Ascending aorta (tissue), 2 donors: Measurements from ENCODE around the gene PFKFB2. TPM values are rescaled to one million over a fixed set of nuclear protein-coding genes. Genes with fewer than 3 reads are reported as not detected.

Source experiments
- DNase-seq, 2 donors: peaks; one replicate each; pipeline ENCODE4 v3.0.0-alpha.2; 2019; ENCODE audit warnings: low spot score in 2 of 2
- H3K27ac ChIP-seq, 2 donors: fragments of 200-600 bp; sonication (generic); one replicate each; pipeline ENCODE4 v1.5.1; 2016 to 2017; ENCODE audit warnings: mild to moderate bottlenecking in 1 of 2
- H3K27me3 ChIP-seq: fragments of 200-600 bp; sonication (generic); one replicate; pipeline ENCODE4 v1.5.1; 2017
- H3K36me3 ChIP-seq, 2 donors: fragments of 200-600 bp; sonication (generic); one replicate each; pipeline ENCODE4 v1.5.1; 2016
- H3K4me1 ChIP-seq, 2 donors: fragments of 200-600 bp; sonication (generic); one replicate each; pipeline ENCODE4 v1.5.1; 2016 to 2017; ENCODE audit warnings: mild to moderate bottlenecking in 1 of 2
- H3K4me3 ChIP-seq, 2 donors: fragments of 200-600 bp; sonication (generic); one replicate each; pipeline ENCODE4 v1.5.1; 2016 to 2017; ENCODE audit warnings: mild to moderate bottlenecking in 1 of 2
- H3K9me3 ChIP-seq, 2 donors: fragments of 200-600 bp; sonication (generic); one replicate each; pipeline ENCODE4 v1.5.1; 2016
- intact Hi-C: fragments of 100-400 bp; cut with DNase I; formaldehyde crosslinking; loops from one replicate; pipeline ENCODE4 v1.15.1; 2023
- total RNA-seq: library from RNA; depleted of rRNA; stranded (reverse); fragments of >200 nt; gene quantifications from one replicate; pipeline ENCODE4 v1.1.0, GENCODE V29; 2016
- TF ChIP-seq, protein P1 (sequence below), 3 experiments: fragments of 200-600 bp in 2 of 3; fragments of 450-650 bp in 1 of 3; sonication (generic) in 2 of 3; IDR thresholded peaks; one replicate each; pipeline ENCODE4 v1.5.1; 2016 to 2019; ENCODE audit warnings: antibody characterized with exemption in 3 of 3, mild to moderate bottlenecking in 1 of 3, moderate library complexity in 1 of 3

Gene PFKFB2
- total RNA-seq, 1 donor from 2014 or later = 1.2 TPM

DNA sequence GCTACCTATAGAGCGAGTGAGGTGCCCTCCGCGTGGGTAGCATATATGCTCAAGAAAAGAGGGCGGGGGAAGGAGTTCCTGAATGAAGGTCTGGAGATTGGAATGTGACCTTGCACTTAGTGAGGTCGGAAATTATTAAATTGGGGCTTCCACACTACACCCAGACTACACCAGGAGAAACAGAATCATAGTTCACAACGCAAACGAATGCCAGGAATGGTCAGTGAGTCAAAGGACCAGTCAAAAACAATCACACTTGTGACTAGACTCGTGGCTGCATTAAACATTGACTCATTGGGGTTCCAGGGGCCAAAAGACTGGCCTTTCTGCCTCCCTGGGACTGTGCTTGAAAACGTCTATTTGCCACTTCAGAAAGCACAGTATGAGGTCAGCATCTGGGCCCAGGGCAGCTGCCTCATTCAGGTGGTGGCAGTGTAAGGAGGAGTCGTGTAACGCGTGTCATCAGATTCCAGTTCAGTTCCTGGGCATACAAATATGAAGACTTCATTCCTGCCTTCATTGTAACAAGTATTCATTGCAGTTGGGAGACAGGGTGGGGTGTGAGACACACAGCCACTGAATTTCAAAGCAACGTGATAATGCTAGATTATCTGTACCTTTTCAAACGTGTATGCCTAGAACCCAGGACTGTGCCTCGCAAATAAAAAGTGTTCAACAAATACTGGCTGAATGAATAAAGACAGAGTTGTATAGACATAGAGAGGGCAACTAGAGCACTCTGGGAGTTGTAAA, 1.7 kb upstream of the PFKFB2 start, which contains the start of gene YOD1:
YOD1 (minus strand) TSS at position 18 of the 753 bp plus-strand sequence. CDS start 178 bp downstream, outside the sequence.
- H3K4me1 ChIP-seq = peaks cover 9 to 16% of the 10 kb centered on the region in 2 donors
- no peak for DNase-seq

GRCh38 chr1:207054491-207054890, 1.4 kb downstream of the PFKFB2 start:
- Histone ChIP-seq H3K9me3 (no peaks in the 10 kb centered on the region), H3K36me3 (no peaks in the 10 kb centered on the region), H3K4me3 (no peak overlapping the region), H3K27ac (peak overlapping the region in 1 of 2 donors; percentile 27), H3K4me1 (peaks cover 6 to 11% of the 10 kb centered on the region in 2 donors), H3K27me3 (no peaks in the 10 kb centered on the region)
- TF ChIP-seq, protein P1, sequence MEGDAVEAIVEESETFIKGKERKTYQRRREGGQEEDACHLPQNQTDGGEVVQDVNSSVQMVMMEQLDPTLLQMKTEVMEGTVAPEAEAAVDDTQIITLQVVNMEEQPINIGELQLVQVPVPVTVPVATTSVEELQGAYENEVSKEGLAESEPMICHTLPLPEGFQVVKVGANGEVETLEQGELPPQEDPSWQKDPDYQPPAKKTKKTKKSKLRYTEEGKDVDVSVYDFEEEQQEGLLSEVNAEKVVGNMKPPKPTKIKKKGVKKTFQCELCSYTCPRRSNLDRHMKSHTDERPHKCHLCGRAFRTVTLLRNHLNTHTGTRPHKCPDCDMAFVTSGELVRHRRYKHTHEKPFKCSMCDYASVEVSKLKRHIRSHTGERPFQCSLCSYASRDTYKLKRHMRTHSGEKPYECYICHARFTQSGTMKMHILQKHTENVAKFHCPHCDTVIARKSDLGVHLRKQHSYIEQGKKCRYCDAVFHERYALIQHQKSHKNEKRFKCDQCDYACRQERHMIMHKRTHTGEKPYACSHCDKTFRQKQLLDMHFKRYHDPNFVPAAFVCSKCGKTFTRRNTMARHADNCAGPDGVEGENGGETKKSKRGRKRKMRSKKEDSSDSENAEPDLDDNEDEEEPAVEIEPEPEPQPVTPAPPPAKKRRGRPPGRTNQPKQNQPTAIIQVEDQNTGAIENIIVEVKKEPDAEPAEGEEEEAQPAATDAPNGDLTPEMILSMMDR (IDR thresholded peaks at IDR 0.05) = no peak
- intact Hi-C loops = loop anchor here (1.0 to 10.0 kb wide), 6 partner anchors 23 to 1150 kb away; partner anchors contain the start of genes CD46, CD55 and RASSF5
- DNase-seq = no peak

More for the DNA sequence above, 1.7 kb upstream of the PFKFB2 start, which contains the start of gene YOD1:
- H3K27me3 ChIP-seq = no peaks in the 10 kb centered on the region
- no peaks in the 10 kb centered on the region for H3K9me3 ChIP-seq
- intact Hi-C loops = loop anchor here (2.0 to 10.0 kb wide), 6 partner anchors 137 to 1153 kb away; partner anchors contain the start of genes CD46, CD55, DYRK3 and RASSF5
- peaks cover 12 to 18% of the 10 kb centered on the region in 2 donors for H3K36me3 ChIP-seq
- H3K4me3 ChIP-seq = peak within 1 kb of the TSS; percentile 79 to 96
- peak within 1 kb of the TSS; percentile 81 to 91 for H3K27ac ChIP-seq
- TF ChIP-seq, protein P1 (IDR thresholded peaks at IDR 0.05) = no peak

- Histone ChIP-seq H3K36me3 (peaks cover 0 to 3% of the 10 kb centered on the region in 2 donors), H3K27me3 (no peaks in the 10 kb centered on the region), H3K4me3 (no peak overlapping the region), H3K9me3 (no peaks in the 10 kb centered on the region), H3K4me1 (peaks cover 4 to 9% of the 10 kb centered on the region in 2 donors), H3K27ac (no peak overlapping the region)
- DNase-seq = no peak
- TF ChIP-seq, protein P1 (IDR thresholded peaks at IDR 0.05) = no peak
- intact Hi-C loops = loop anchor here (10.0 kb wide), 3 partner anchors 141 to 1149 kb away; partner anchors contain the start of gene RASSF5
These were observed 2.4 kb downstream of the PFKFB2 start for GRCh38 chr1:207055386-207056001.

GRCh38 chr1:207056673-207057072, 3.6 kb downstream of the PFKFB2 start:
- TF ChIP-seq, protein P1 (IDR thresholded peaks at IDR 0.05) = no peak
- Histone ChIP-seq H3K27ac (no peak overlapping the region), H3K27me3 (no peaks in the 10 kb centered on the region), H3K4me3 (no peak overlapping the region), H3K4me1 (peaks cover 4 to 6% of the 10 kb centered on the region in 2 donors), H3K36me3 (peaks cover 2 to 8% of the 10 kb centered on the region in 2 donors), H3K9me3 (no peaks in the 10 kb centered on the region)
- DNase-seq = no peak
- intact Hi-C loops = loop anchor here (10.0 kb wide), 3 partner anchors 142 to 1148 kb away; partner anchors contain the start of gene RASSF5

DNA sequence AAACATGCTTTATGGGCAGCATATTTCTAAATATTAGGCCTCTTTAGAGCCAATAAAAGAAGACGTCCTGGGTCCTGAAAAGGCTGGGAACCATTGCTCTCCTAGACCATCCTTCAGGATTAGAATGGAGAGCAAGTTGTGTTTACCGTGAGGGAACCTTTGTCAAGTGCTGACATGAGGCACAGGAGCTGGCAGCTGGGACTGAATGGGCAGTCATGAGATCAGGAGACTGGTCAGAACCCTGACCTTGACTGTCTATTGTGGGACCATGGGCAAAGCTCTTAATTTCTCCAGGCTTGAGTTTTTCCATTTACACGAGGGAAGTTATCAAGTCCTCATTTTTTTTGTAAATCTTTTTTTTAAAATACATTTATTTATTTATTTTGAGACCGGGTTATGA, 5.2 kb downstream of the PFKFB2 start:
- intact Hi-C loops = loop anchor here (10.0 kb wide), 3 partner anchors 143 to 1147 kb away; partner anchors contain the start of gene RASSF5
- Histone ChIP-seq H3K9me3 (no peaks in the 10 kb centered on the region), H3K27ac (no peak overlapping the region), H3K4me1 (peaks cover 0 to 2% of the 10 kb centered on the region in 2 donors), H3K27me3 (no peaks in the 10 kb centered on the region), H3K4me3 (no peak overlapping the region), H3K36me3 (peaks cover 16 to 22% of the 10 kb centered on the region in 2 donors)
- no peak for DNase-seq
- TF ChIP-seq, protein P1 (IDR thresholded peaks at IDR 0.05) = no peak
